Fibroblast of mammary gland (primary cell): ENCODE measurements around the gene SSTR3.

Experiments
- DNase-seq: peaks from one replicate; pipeline ENCODE4 v3.0.0-alpha.2; 2010; ENCODE audit warnings: low read depth
- H3K4me3 ChIP-seq: 2 replicates; pipeline ENCODE4 v1.5.1; 2011; ENCODE audit warnings: low read depth, mild to moderate bottlenecking, low read length, moderate library complexity; ENCODE audit not compliant: control insufficient read depth
- TF ChIP-seq, protein P1 (sequence below): conservative IDR thresholded peaks from 2 replicates; pipeline ENCODE4 v1.5.1; 2011; ENCODE audit warnings: low read depth, low read length, inconsistent platforms; ENCODE audit not compliant: control insufficient read depth, insufficient read depth

Gene SSTR3

DNA sequence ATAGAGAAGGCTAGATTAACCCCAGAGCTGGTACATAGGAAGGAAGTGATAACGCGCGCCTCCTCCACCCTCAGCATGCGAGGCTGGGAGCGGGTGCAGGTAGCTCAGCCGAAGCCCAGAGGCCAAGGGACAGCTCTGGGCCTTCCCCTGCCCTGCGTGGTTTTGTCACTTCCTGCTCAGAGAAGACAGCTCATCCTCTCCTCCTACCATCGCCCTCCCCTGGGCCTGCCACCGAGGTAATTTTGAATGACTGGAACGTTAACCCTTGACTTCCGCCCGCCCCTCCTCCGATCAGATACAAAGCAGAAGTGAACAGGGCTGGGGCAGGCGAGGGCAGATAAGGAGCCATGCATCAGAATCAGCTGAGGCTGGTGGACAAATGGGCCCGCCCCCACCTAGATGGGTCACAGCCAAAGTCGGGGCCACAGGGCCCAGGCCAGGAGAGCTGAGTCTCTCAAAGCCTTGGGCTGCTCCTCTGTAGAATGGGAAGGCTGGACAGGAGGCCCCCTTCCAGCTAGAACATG lies 30.2 kb upstream of the SSTR3 start:
- H3K4me3 ChIP-seq, result no peak overlapping the region
- DNase-seq, result no peak
- TF ChIP-seq, protein P1, sequence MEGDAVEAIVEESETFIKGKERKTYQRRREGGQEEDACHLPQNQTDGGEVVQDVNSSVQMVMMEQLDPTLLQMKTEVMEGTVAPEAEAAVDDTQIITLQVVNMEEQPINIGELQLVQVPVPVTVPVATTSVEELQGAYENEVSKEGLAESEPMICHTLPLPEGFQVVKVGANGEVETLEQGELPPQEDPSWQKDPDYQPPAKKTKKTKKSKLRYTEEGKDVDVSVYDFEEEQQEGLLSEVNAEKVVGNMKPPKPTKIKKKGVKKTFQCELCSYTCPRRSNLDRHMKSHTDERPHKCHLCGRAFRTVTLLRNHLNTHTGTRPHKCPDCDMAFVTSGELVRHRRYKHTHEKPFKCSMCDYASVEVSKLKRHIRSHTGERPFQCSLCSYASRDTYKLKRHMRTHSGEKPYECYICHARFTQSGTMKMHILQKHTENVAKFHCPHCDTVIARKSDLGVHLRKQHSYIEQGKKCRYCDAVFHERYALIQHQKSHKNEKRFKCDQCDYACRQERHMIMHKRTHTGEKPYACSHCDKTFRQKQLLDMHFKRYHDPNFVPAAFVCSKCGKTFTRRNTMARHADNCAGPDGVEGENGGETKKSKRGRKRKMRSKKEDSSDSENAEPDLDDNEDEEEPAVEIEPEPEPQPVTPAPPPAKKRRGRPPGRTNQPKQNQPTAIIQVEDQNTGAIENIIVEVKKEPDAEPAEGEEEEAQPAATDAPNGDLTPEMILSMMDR, result no peak

DNA sequence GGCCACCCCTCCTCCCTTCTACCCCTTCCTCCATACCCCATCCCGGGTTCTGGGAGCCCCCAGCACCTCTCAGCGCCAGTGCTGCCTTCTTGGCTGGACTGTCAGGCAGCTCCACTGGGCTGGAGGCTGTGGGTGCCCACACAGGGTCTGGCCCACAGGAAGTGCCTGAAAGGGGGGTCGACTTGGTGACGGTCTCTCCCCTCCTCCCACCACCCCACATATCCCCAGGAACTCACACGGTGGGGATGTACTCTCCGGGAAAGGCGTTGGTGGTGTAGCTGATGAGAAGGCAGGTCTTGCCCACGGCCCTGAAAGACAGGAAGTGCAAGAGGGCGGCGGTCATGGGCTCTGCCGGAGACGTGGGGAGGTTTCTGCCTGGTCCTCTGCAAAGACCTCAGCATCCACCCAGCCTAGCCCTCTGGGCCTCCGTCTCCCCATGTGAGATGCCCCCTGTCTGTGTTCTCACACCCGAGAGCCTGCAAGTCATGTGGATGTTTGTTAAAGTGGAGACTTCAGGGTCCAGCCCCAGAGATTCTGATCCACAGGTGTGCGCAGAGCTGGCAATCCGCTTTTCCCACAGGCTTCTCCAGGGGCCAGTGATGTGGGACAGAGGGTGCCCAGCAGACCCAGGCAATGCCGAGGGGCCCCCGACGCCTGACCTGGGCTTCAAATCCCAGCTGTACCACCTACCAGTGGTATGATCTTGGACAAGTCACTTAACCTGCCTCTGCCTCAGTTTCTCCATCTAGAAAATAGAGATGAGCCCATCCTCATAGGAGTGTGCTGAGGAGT lies 29.3 kb upstream of the SSTR3 start:
- H3K4me3 ChIP-seq, result no peak overlapping the region
- DNase-seq, result no peak
- TF ChIP-seq, protein P1, result no peak

DNA sequence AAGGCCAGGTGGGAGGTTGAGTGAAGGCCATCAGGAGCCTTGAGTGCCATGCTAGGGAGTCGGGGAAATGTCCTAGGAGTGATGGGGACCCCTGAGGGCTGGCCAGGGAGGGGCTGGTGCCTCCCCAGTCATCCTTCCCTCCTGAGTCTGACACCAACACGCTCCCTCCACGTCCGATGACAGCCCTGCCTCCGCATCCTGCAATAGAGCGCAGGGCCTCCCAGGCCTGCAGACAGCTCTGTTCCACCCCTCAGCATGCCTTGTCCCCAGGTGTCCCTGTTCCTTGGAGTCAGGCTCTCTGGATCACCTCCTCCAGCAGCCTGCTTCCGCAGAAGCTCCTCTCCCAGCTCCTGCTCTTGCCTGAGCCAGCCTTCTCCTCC lies 28.7 kb upstream of the SSTR3 start:
- H3K4me3 ChIP-seq, result no peak overlapping the region
- DNase-seq, result no peak
- TF ChIP-seq, protein P1, result no peak

DNA sequence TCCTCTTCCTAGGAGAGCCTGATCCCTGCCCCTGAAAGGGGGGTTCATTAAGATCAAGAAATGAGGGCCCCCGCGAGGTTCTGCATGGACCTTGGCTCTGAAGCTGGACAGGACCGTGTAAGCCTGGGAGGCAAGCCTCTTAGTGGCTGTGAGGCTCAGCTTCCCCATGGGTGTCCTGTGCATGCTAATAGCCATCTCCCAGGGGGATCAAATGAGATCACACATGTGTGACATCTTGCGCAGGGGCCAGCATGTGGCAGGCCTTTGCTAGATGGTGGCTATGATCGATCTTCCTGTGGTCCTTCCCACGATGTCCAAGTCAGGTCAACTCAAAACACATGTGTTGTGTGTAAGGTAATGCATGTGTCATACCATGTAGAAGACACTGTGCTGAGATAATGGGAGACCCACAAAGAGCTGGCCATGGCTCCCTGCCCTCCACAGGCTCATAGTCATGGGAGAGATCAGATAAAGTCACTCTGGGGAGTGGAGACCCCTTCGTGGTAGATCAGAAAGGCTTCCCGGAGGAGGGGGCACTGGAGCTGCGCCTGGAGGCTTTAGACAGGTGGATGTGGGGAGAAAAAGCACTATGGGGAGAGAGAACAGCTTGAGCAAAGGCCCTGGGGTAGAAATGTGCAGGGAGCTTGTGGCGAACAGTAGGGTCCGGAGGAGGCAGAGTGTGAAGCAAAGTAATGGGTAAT lies 28.1 kb upstream of the SSTR3 start:
- H3K4me3 ChIP-seq, result no peak overlapping the region

DNA sequence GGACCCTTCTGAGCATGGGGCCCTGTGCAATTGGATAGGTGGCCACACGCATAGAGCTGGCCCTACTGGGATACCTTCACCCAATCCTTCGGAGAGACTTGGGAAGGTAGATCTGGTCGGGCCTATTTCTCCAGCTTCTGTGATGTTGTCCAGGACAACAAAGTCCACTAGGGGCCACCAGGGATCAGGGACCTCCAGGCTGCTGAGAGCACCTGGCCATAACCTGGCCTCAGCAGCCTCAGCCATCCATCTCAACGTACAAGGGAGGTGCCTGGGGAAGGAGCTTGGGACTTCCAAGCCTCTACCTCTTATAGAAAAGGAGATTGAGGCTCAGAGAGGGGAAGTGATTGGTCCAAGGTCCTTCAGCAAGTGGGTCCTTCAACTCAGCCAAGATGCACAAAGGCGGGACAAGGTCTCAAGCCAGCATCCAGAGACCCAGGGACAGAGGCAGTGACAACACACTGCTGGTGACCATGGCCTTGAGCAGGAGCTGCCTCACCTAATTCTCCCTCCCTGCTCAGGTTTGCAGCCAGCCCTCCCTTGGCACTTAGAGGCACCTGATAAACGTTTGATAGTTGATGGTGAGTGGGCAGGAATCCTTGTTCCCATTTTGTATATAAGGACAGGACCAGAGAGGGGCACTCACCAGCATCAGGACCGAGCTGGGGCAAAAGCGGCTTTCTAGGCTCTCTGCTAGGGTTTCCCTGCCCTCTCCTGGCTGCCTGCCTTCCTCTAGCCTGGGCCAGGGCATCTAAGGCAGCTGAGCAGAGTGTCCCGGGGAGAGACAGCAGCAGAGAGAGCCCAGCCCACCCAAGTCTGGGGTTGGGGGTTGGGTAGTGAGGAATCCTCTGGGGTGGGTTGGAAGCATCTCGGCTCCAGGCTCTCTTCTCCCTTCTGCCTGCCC lies 27.3 kb upstream of the SSTR3 start:
- no peak overlapping the region for H3K4me3 ChIP-seq
- no peak for DNase-seq
- TF ChIP-seq, protein P1, result no peak

More for the DNA sequence above, 28.1 kb upstream of the SSTR3 start:
- DNase-seq, result no peak
- TF ChIP-seq, protein P1, result no peak
